HG02852 (cell line): ENCODE results near the gene BMP10.

Experiments used
- ATAC-seq: cut with Tn5 transposase; IDR thresholded peaks from one replicate; pipeline ENCODE4 v1.9.1; 2021; ENCODE audit warnings: mild to moderate bottlenecking, moderate library complexity; ENCODE audit not compliant: unreplicated experiment

BMP10 gene

GRCh38 chr2:68871159-68871764, at the start of gene BMP10:
BMP10 (minus strand) TSS chr2:68871397; CDS start chr2:68871358, 39 bp downstream.
- ATAC-seq, result no peak

- ATAC-seq, result no peak
Observed at GRCh38 chr2:68920481-68921170, 49.4 kb upstream of the BMP10 start.

GRCh38 chr2:68918497-68918896, 47.3 kb upstream of the BMP10 start:
- ATAC-seq, result no peak

GRCh38 chr2:68917034-68917718, 46.0 kb upstream of the BMP10 start:
- ATAC-seq, result no peak

GRCh38 chr2:68916226-68916625, 45.0 kb upstream of the BMP10 start:
- no peak for ATAC-seq

- no peak for ATAC-seq
Observed at GRCh38 chr2:68915393-68915792, 44.2 kb upstream of the BMP10 start.

GRCh38 chr2:68913359-68913758, 42.2 kb upstream of the BMP10 start:
- ATAC-seq, result no peak

- ATAC-seq, result no peak
Observed at GRCh38 chr2:68912732-68913131, 41.5 kb upstream of the BMP10 start.

- ATAC-seq, result no peak
Observed at GRCh38 chr2:68912111-68912510, 40.9 kb upstream of the BMP10 start.

GRCh38 chr2:68911709-68912108, 40.5 kb upstream of the BMP10 start:
- no peak for ATAC-seq

GRCh38 chr2:68911246-68911645, 40.0 kb upstream of the BMP10 start:
- ATAC-seq, result no peak

GRCh38 chr2:68909793-68910674, 38.8 kb upstream of the BMP10 start:
- no peak for ATAC-seq

- ATAC-seq, result peak; percentile 97
Observed at GRCh38 chr2:68908392-68908970, 37.3 kb upstream of the BMP10 start.

- ATAC-seq, result peak; percentile 18
Observed at GRCh38 chr2:68907920-68908253, 36.7 kb upstream of the BMP10 start.

- ATAC-seq, result no peak
Observed at GRCh38 chr2:68907232-68907919, 36.2 kb upstream of the BMP10 start.

- no peak for ATAC-seq
Observed at GRCh38 chr2:68906716-68907115, 35.5 kb upstream of the BMP10 start.

GRCh38 chr2:68905116-68905515, 33.9 kb upstream of the BMP10 start:
- no peak for ATAC-seq

- ATAC-seq, result no peak
Observed at GRCh38 chr2:68901561-68901960, 30.4 kb upstream of the BMP10 start.

- ATAC-seq, result no peak
Observed at GRCh38 chr2:68901199-68901514, 30.0 kb upstream of the BMP10 start.

GRCh38 chr2:68900496-68901198, 29.4 kb upstream of the BMP10 start:
- ATAC-seq, result no peak
